ENCODE measurements around the gene MST1. TPM values are rescaled to one million over a fixed set of nuclear protein-coding genes. Genes with fewer than 3 reads are reported as not detected.
A peak's percentile ranks its signal among the peaks of the same experiment; 100 is the strongest.

Gene MST1
- total RNA-seq: 6.5 and 8.2 TPM in 2 replicates

GRCh38 chr3:49689046-49689907, at the start of gene MST1, which contains the start of gene RNF123:
TSS of gene MST1 (minus strand) at chr3:49689474. CDS start at chr3:49688691, 783 bp downstream.
TSS of gene RNF123 (plus strand) at chr3:49689557. CDS start at chr3:49691166, 1,609 bp downstream.
- Mint-ChIP-seq H3K4me1 (ENCODE audit: low read depth) (peaks cover 21% of the 10 kb centered on the region), H3K36me3 (ENCODE audit: low read depth) (peaks cover 3% of the 10 kb centered on the region), H3K27me3 (ENCODE audit: insufficient read depth) (peaks cover 2% of the 10 kb centered on the region), H3K9me3 (no peaks in the 10 kb centered on the region), H3K27ac (peak within 1 kb of the TSS; percentile 91), H3K4me3 (peak within 1 kb of the TSS; percentile 97)
- peak; percentile 91 for DNase-seq (ENCODE audit: low spot score)
- intact Hi-C loops (cut with micrococcal nuclease): loop anchor here (1.0 to 5.0 kb wide), 4 partner anchors 15 to 597 kb away; partner anchors contain the start of genes AMIGO3, APEH, QRICH1 and TRAIP

- DNase-seq (ENCODE audit: low spot score): no peak
- H3K4me3 Mint-ChIP-seq: no peak overlapping the region
- H3K27me3 Mint-ChIP-seq (ENCODE audit: insufficient read depth): no peaks in the 10 kb centered on the region
- no peaks in the 10 kb centered on the region for H3K4me1 Mint-ChIP-seq (ENCODE audit: low read depth)
- peaks cover 23% of the 10 kb centered on the region for H3K36me3 Mint-ChIP-seq (ENCODE audit: low read depth)
- intact Hi-C loops (cut with micrococcal nuclease): no loop called here
- peak overlapping the region; percentile 32 for H3K27ac Mint-ChIP-seq
- no peaks in the 10 kb centered on the region for H3K9me3 Mint-ChIP-seq
These were observed 48.9 kb upstream of the MST1 start for GRCh38 chr3:49738067-49738713.

- H3K36me3 Mint-ChIP-seq (ENCODE audit: low read depth): peaks cover 26% of the 10 kb centered on the region
- no peak overlapping the region for H3K27ac Mint-ChIP-seq
- DNase-seq (ENCODE audit: low spot score): no peak
- no peaks in the 10 kb centered on the region for H3K27me3 Mint-ChIP-seq (ENCODE audit: insufficient read depth)
- no peaks in the 10 kb centered on the region for H3K4me1 Mint-ChIP-seq (ENCODE audit: low read depth)
- intact Hi-C loops (cut with micrococcal nuclease): no loop called here
- no peaks in the 10 kb centered on the region for H3K9me3 Mint-ChIP-seq
- H3K4me3 Mint-ChIP-seq: no peak overlapping the region
These were observed 45.5 kb upstream of the MST1 start for GRCh38 chr3:49734752-49735151.

- Mint-ChIP-seq H3K9me3 (no peaks in the 10 kb centered on the region), H3K4me1 (ENCODE audit: low read depth) (no peaks in the 10 kb centered on the region)
These were observed 44.3 kb upstream of the MST1 start for GRCh38 chr3:49733551-49733950.

GRCh38 chr3:49732597-49732996, 43.3 kb upstream of the MST1 start:
- H3K27me3 Mint-ChIP-seq (ENCODE audit: insufficient read depth): no peaks in the 10 kb centered on the region
- no peak overlapping the region for H3K4me3 Mint-ChIP-seq
- no peaks in the 10 kb centered on the region for H3K4me1 Mint-ChIP-seq (ENCODE audit: low read depth)
- no peak overlapping the region for H3K27ac Mint-ChIP-seq
- intact Hi-C loops (cut with micrococcal nuclease): no loop called here
- no peak for DNase-seq (ENCODE audit: low spot score)
- no peaks in the 10 kb centered on the region for H3K9me3 Mint-ChIP-seq
- H3K36me3 Mint-ChIP-seq (ENCODE audit: low read depth): peaks cover 16% of the 10 kb centered on the region

More at GRCh38 chr3:49733551-49733950, 44.3 kb upstream of the MST1 start:
- H3K36me3 Mint-ChIP-seq (ENCODE audit: low read depth): peaks cover 23% of the 10 kb centered on the region
- intact Hi-C loops (cut with micrococcal nuclease): no loop called here
- H3K27me3 Mint-ChIP-seq (ENCODE audit: insufficient read depth): no peaks in the 10 kb centered on the region
- no peak overlapping the region for H3K27ac Mint-ChIP-seq
- H3K4me3 Mint-ChIP-seq: no peak overlapping the region
- DNase-seq (ENCODE audit: low spot score): no peak

- Mint-ChIP-seq H3K4me1 (ENCODE audit: low read depth) (no peaks in the 10 kb centered on the region), H3K27me3 (ENCODE audit: insufficient read depth) (no peaks in the 10 kb centered on the region), H3K4me3 (no peak overlapping the region), H3K27ac (no peak overlapping the region), H3K9me3 (no peaks in the 10 kb centered on the region), H3K36me3 (ENCODE audit: low read depth) (peaks cover 8% of the 10 kb centered on the region)
- DNase-seq (ENCODE audit: low spot score): no peak
- intact Hi-C loops (cut with micrococcal nuclease): no loop called here
These were observed 40.8 kb upstream of the MST1 start for GRCh38 chr3:49729966-49730609.

- no peak overlapping the region for H3K27ac Mint-ChIP-seq
- DNase-seq (ENCODE audit: low spot score): no peak
- H3K4me3 Mint-ChIP-seq: no peak overlapping the region
- no peaks in the 10 kb centered on the region for H3K27me3 Mint-ChIP-seq (ENCODE audit: insufficient read depth)
- H3K9me3 Mint-ChIP-seq: no peaks in the 10 kb centered on the region
- H3K4me1 Mint-ChIP-seq (ENCODE audit: low read depth): peaks cover 9% of the 10 kb centered on the region
- H3K36me3 Mint-ChIP-seq (ENCODE audit: low read depth): peaks cover 6% of the 10 kb centered on the region
- intact Hi-C loops (cut with micrococcal nuclease): no loop called here
These were observed 38.7 kb upstream of the MST1 start for GRCh38 chr3:49727924-49728361.

- Mint-ChIP-seq H3K27ac (no peak overlapping the region), H3K4me3 (no peak overlapping the region), H3K4me1 (ENCODE audit: low read depth) (peaks cover 15% of the 10 kb centered on the region), H3K27me3 (ENCODE audit: insufficient read depth) (no peaks in the 10 kb centered on the region), H3K9me3 (no peaks in the 10 kb centered on the region), H3K36me3 (ENCODE audit: low read depth) (peaks cover 10% of the 10 kb centered on the region)
- intact Hi-C loops (cut with micrococcal nuclease): no loop called here
- no peak for DNase-seq (ENCODE audit: low spot score)
These were observed 38.1 kb upstream of the MST1 start for GRCh38 chr3:49727154-49727923.

- peaks cover 11% of the 10 kb centered on the region for H3K36me3 Mint-ChIP-seq (ENCODE audit: low read depth)
- H3K4me1 Mint-ChIP-seq (ENCODE audit: low read depth): peaks cover 18% of the 10 kb centered on the region
- no peaks in the 10 kb centered on the region for H3K27me3 Mint-ChIP-seq (ENCODE audit: insufficient read depth)
- intact Hi-C loops (cut with micrococcal nuclease): no loop called here
- no peak for DNase-seq (ENCODE audit: low spot score)
- H3K4me3 Mint-ChIP-seq: no peak overlapping the region
- H3K27ac Mint-ChIP-seq: no peak overlapping the region
- H3K9me3 Mint-ChIP-seq: no peaks in the 10 kb centered on the region
These were observed 36.8 kb upstream of the MST1 start for GRCh38 chr3:49725906-49726681.

GRCh38 chr3:49724586-49724985, 35.3 kb upstream of the MST1 start:
- peaks cover 19% of the 10 kb centered on the region for H3K36me3 Mint-ChIP-seq (ENCODE audit: low read depth)
- H3K27ac Mint-ChIP-seq: peak overlapping the region; percentile 91
- peak overlapping the region; percentile 95 for H3K4me3 Mint-ChIP-seq
- DNase-seq (ENCODE audit: low spot score): no peak
- intact Hi-C loops (cut with micrococcal nuclease): loop anchor here (1.0 to 5.0 kb wide), 6 partner anchors 21 to 513 kb away; partner anchors contain the start of genes GNAI2, INKA1, IP6K1 and RBM6
- peaks cover 27% of the 10 kb centered on the region for H3K4me1 Mint-ChIP-seq (ENCODE audit: low read depth)
- H3K27me3 Mint-ChIP-seq (ENCODE audit: insufficient read depth): no peaks in the 10 kb centered on the region
- no peaks in the 10 kb centered on the region for H3K9me3 Mint-ChIP-seq

- peak; percentile 95 for DNase-seq (ENCODE audit: low spot score)
- peak within 1 kb of the TSS; percentile 95 for H3K4me3 Mint-ChIP-seq
- H3K27ac Mint-ChIP-seq: peak within 1 kb of the TSS; percentile 95
- peaks cover 19% of the 10 kb centered on the region for H3K36me3 Mint-ChIP-seq (ENCODE audit: low read depth)
- H3K4me1 Mint-ChIP-seq (ENCODE audit: low read depth): peaks cover 34% of the 10 kb centered on the region
- H3K9me3 Mint-ChIP-seq: no peaks in the 10 kb centered on the region
- no peaks in the 10 kb centered on the region for H3K27me3 Mint-ChIP-seq (ENCODE audit: insufficient read depth)
- intact Hi-C loops (cut with micrococcal nuclease): loop anchor here (1.0 to 5.0 kb wide), 7 partner anchors 21 to 513 kb away; partner anchors contain the start of genes APEH, GNAI2, INKA1 and IP6K1
These were observed 34.6 kb upstream of the MST1 start, which contains the start of gene GMPPB for GRCh38 chr3:49723628-49724551. TSS of gene GMPPB (minus strand) at chr3:49723951. CDS start at chr3:49723726, 225 bp downstream.
